ELR (cell line): ENCODE data around the gene REG1B.

Experiments
- DNase-seq: peaks from one replicate; pipeline ENCODE4 v3.0.0-alpha.2; 2015; ENCODE audit warnings: low read depth

REG1B gene

GRCh38 chr2:79087785-79088364 is at the start of gene REG1B:
Gene REG1B, minus strand, starts transcription at chr2:79087993. Its CDS starts 381 bp downstream, at chr2:79087612.
- DNase-seq: no peak

DNA sequence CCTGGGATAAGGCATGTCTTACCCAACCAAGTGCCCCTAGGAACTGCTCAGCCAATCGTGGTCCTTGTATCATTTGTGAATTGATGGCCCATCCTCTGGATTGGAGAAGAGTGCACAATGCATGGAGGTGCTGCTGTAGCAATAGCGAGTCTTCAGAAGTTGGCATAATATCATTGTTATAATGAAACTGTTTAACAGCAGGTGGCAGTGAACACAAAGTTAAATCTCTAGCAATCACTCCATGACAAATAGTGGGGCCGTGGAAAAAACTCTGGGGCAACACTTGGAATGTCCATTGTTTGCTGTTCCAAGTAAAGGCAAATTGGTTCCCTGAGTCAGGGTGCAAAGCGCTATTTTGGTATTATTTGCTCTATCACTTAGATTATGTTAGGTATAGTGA is 43.9 kb upstream of the REG1B start:
- no peak for DNase-seq

- no peak for DNase-seq
These were observed 42.0 kb upstream of the REG1B start for GRCh38 chr2:79129804-79130203.

DNA sequence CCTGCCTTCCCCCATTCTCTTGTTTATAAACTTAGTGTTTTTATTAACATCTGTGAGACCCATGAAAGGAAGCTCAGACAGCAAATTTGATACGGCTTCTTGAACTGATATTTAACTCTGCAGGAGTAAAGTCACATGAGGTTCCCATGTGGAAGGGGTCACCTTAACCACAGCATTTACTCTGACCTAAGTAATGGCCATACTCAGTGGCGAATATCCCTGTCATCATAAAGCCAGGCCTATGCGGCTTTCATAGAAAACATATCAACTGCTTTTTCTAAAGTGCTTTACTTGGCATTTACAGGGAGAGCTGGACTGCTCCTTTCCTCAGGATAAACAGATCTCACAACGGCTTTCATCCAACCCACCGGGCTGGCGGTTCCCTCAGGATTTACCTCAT is 41.5 kb upstream of the REG1B start:
- no peak for DNase-seq

GRCh38 chr2:79128406-79128805 is 40.6 kb upstream of the REG1B start:
- DNase-seq: no peak

DNA sequence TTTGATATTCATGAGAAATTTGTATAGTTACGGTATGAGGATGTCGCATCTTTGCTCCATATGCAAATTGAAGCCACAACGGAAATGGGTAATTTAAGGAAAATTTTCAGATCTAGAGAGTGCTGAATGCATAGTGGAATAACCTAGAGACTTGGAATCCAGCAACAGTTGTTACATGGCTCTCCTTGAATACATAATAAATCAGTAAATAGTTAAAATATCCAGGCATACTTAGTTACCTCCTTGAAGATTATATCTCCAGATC is 37.9 kb upstream of the REG1B start:
- no peak for DNase-seq

GRCh38 chr2:79124907-79125720 is 37.3 kb upstream of the REG1B start:
- DNase-seq: no peak

DNA sequence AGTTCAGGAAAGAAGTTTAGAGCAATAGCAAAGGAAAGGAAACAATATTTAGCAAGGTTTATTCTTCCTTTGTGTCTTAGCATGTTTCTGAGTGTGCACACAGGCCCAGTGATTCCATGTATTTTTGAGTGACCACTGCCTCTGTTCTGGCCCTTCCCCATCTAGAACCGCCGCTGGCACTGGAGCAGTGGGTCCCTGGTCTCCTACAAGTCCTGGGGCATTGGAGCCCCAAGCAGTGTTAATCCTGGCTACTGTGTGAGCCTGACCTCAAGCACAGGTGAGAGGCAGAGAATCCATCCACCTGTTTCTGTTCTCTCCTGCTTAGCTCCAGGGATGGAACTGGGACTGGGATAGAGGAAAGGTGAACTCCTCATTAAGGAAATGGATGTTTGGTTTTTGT is 34.9 kb upstream of the REG1B start:
- no peak for DNase-seq

DNA sequence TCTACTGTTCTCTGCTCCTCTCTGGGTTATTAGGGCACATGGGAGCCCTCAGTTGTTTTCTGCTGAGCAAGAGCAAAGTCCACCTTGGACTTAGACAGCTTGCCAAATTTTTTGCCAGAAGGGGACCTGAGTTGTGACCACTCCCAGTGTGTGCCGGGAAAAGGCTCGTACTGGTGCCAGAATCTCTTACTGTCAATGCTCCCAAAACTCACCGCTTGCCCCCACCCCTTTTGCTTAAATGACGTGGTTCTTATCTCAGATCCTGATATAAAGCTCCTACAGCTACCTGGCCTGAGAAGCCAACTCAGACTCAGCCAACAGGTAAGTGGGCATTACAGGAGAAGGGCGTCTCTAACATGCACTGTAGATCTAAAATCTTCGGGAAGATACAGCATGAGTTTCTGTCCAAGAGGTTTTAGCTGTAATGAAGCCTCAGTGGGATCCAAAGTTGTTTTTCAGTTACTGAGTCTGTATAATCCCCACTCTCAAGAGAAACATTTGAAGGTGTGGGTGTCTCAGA is 32.5 kb upstream of the REG1B start, which contains the start of gene REG1A:
TSS of gene REG1A (plus strand) at position 295 of the 520 bp plus-strand sequence. CDS start 374 bp downstream, outside the sequence.
- no peak for DNase-seq

GRCh38 chr2:79116997-79117928 is 29.5 kb upstream of the REG1B start:
- no peak for DNase-seq

- no peak for DNase-seq
These were observed 27.2 kb upstream of the REG1B start for GRCh38 chr2:79114797-79115494.

DNA sequence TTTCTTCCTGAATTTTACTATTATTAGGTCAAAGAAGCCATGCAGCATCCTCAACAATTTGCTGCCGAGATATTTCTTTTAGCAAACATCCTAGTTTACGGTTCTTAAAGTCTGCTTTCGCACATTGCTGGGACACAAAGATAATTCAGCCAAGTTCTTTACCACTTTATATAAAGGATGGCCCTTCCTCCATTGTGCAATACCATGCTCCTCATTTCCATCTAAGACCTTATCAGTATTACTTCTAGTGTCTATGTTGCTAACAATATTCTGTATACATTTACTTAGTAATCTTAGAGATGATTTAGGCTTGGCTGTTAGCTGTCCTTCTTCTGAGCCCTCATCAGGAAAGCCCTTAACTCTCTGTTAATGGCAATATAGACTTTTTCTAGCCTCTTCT is 24.5 kb upstream of the REG1B start:
- DNase-seq: no peak

DNA sequence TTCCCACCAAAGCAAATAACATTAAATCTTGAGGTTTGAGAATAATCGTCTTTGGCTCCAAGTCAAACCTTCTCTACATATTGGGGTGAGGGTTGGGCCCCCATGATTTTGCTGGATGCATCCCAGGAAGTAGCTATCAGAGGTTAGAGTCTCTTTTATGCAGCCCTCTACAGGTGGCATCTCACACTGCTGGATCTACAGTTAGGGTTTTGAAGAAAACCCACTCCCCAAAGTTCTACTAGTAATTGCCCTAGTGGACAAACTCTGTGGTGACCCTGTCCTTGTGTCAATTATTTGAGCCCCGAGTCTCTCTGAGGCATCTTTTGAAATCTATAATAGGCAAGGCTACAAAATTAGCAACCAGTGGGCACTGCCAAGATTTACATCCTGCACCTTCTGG is 17.5 kb upstream of the REG1B start:
- no peak for DNase-seq

- DNase-seq: no peak
These were observed 15.4 kb upstream of the REG1B start for GRCh38 chr2:79103214-79103613.

DNA sequence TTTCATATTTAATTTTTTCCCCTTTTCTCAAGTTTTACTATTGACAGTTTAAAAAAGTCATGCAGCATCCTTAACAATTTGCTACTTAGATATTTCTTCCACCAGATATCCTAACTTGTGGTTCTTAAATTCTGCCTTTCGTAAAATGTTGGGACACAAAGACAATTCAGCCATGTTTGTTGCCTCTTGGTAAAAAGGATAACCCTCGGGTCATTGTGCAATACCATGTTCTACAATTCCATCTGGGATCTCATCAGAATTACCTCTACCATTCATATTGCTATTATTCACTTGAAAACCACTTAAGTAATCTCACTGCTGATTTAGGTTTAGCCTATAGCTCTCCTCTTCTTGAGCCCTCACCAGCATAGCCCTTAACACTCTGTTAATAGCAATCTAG is 13.2 kb upstream of the REG1B start:
- no peak for DNase-seq

GRCh38 chr2:79100285-79100684 is 12.5 kb upstream of the REG1B start:
- DNase-seq: no peak

DNA sequence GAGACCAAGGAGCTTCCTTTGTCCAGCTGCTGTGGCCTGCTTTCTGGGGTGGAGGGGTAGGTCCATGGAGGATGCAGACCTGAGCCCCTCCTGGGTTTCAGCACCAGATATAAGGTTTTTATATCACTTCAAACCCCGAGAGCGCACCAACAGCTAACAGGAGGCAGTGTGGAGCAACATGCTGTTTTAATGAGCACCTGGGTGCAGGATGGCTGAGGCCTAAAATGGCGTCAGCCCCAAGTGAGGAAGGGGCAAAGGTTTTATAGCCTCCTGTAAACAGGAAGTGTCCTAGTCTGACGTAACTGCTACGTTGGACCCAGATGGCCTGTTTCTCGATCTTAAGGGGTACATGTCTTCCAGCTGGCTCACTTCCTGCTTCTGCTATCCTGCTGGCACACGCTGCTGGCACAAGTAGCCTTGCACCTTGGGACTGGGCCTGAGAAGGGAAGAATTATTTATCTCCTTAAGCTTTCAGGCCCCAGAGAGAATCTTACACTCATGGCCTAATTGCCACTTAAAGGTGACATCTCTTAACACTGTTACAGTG is 11.4 kb upstream of the REG1B start:
- no peak for DNase-seq

- no peak for DNase-seq
These were observed 10.1 kb upstream of the REG1B start for GRCh38 chr2:79097843-79098242.

DNA sequence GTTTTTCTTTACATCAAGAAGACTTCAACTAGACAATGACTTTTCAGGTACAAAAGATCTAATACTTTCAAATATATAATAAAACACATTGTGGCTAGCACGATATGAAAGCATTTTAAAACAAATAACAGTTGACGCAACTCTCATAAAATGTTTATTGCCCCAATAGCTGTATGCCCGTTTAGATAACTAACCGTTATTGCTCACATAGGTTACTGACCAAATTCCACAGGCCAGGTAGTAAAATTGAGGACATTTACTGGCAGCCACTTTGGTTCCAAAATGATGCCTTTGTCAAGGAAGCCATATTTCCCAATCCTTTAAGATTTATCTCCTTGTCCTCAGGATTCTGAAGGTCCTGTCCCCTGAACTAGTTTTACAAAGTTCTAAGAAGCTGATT is 2.9 kb upstream of the REG1B start:
- DNase-seq: no peak

DNA sequence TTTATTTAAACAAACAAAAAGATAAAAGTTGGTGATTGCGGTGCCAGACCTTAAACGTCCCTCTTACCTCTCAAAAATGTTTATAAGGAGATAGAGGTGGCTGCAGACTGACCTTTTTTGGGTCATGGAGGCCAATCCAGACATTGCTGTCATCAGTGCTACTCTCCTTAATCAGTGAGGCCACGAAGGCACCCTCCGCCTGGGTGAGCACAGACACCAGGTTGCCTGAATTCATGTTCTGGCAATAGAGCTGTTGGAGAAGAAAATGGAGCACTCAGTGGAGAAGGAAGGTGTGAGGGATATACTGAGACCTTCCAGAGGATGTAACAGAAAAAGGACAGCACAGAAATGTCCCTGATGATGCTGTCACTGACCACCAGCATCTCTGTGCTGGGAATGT is 1.5 kb downstream of the REG1B start:
- DNase-seq: no peak

- DNase-seq: no peak
These were observed 2.4 kb downstream of the REG1B start for GRCh38 chr2:79085382-79085781.
